ENCODE data around the gene SERPINA5. TPM values are rescaled to one million over a fixed set of nuclear protein-coding genes. Genes with fewer than 3 reads are reported as not detected.

SERPINA5 gene
- total RNA-seq, result 0.28 TPM

- ATAC-seq, result no peak
Observed at GRCh38 chr14:94581127-94581999, at the start of gene SERPINA5. TSS of gene SERPINA5 (plus strand) at chr14:94581426. CDS start at chr14:94587363, 5,937 bp downstream.

GRCh38 chr14:94532447-94532846 lies 48.8 kb upstream of the SERPINA5 start:
- no peak for ATAC-seq

- no peak for ATAC-seq
Observed at GRCh38 chr14:94535506-94535905, 45.7 kb upstream of the SERPINA5 start.

GRCh38 chr14:94536836-94537235 lies 44.4 kb upstream of the SERPINA5 start:
- peak; percentile 79 for ATAC-seq

- no peak for ATAC-seq
Observed at GRCh38 chr14:94538070-94538740, 43.0 kb upstream of the SERPINA5 start.

DNA sequence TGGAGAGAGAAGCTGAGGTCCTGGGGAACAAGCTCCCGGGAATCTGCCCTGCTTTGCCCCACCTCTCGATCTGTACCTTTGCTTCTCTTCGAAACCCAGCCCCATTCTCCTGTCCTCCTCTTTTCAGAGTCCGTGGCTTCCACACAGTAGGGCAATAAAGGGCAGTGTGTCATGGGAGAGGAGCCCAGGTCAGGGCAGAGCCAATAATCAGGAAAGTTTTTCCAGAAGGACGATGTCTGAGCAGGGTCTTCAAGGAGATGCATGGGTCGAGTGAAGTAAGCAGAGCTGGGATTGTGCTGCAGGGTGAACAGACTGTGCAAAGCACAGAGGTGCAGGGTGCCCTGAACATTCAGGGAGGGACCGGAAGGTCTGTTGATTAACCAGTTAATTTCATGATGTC lies 42.0 kb upstream of the SERPINA5 start:
- no peak for ATAC-seq

GRCh38 chr14:94540031-94540794 lies 41.0 kb upstream of the SERPINA5 start:
- ATAC-seq, result no peak

DNA sequence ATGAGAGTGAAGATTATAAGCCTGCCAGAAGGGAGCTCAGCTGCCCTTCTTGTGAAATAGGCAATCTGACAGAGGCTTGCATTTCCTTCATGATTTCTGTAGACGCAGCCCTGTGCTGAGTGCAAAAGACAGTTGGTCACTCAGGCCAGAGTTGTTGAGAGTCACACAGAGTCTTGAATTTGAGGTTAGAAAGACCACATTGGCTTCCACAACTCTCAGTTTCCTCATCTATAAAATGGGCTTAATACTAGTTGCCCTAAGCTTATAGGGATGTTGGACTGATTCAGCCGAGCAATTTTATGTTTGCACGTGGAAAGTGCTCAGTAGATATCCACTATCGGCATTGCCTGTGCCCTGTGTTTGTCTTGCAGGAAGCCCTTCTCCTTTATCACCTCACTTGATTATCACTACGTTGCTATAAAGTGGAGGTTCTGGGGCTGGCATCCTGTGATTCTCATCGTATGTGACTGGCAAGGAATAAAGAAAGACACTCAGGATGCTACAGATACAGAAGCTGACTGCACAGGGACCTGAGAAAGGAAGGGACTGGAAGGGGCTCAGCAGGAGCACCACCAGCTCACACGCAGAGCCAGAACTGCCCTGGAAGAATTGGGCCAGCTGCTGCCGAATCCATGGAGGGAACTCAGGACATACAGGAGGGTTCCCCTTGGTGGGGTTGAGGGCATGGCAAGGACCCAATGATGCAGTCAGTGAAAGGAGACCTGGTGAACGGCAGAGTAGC lies 39.8 kb upstream of the SERPINA5 start:
- no peak for ATAC-seq

- peak; percentile 51 for ATAC-seq
Observed at GRCh38 chr14:94542111-94542810, 39.0 kb upstream of the SERPINA5 start.

GRCh38 chr14:94542811-94543440 lies 38.3 kb upstream of the SERPINA5 start:
- peak; percentile 70 for ATAC-seq

GRCh38 chr14:94543449-94544124 lies 37.6 kb upstream of the SERPINA5 start:
- ATAC-seq, result peak; percentile 78

- no peak for ATAC-seq
Observed at GRCh38 chr14:94544726-94545125, 36.5 kb upstream of the SERPINA5 start.

DNA sequence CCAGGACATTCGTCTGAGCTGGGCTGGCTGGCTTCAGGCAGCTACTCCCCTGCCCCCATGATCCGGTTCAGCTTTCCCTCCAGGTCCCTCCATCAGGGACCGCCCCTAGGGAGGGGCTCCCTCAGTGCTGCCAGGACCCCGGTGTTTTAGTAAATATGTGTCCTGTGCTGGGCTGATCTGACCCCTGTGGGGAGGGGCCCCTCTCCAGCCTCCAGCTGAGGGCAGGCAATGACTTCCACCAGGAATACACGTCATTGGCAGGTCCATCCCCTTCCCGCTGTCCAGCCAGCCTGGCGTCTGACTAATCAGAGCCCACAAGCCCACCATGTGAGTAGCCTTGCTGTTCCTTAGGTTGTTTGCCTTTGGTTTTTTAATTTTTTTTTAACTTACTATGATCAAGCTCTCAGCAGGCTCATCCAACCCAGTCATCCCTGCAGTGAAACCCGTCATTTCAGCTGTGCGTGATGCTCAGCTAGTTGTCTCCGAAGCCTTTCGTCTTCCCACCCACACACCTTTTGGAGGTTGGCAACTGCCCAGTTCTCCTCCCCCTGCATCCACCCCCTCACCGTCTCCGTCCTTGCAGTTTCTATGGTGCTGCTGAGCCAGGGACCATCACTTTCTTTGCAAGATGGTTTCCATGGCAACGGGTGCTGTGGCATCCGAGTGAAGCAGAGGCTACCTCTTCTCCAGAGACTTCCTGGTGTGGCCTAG lies 35.9 kb upstream of the SERPINA5 start:
- ATAC-seq, result no peak

GRCh38 chr14:94547151-94547680 lies 34.0 kb upstream of the SERPINA5 start:
- ATAC-seq, result no peak

DNA sequence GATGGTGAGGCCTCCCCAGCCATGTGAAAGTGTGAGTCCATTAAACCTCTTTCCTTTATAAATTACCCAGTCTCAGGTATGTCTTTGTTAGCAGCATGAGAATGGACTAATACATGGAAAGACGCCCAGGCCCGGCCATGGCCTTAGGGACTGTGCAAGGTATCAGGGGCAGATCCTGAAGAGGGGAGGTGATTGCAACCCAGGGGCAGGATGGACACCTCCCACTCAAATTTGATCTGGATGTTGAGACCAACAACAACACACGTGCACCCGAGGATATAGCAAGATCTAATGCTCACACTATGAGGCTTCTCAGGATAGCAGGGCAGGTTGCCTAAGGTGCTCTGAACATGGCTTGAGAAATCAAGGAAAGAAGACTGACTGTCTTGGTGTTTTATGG lies 33.5 kb upstream of the SERPINA5 start:
- no peak for ATAC-seq

- no peak for ATAC-seq
Observed at GRCh38 chr14:94548131-94548998, 32.9 kb upstream of the SERPINA5 start.

DNA sequence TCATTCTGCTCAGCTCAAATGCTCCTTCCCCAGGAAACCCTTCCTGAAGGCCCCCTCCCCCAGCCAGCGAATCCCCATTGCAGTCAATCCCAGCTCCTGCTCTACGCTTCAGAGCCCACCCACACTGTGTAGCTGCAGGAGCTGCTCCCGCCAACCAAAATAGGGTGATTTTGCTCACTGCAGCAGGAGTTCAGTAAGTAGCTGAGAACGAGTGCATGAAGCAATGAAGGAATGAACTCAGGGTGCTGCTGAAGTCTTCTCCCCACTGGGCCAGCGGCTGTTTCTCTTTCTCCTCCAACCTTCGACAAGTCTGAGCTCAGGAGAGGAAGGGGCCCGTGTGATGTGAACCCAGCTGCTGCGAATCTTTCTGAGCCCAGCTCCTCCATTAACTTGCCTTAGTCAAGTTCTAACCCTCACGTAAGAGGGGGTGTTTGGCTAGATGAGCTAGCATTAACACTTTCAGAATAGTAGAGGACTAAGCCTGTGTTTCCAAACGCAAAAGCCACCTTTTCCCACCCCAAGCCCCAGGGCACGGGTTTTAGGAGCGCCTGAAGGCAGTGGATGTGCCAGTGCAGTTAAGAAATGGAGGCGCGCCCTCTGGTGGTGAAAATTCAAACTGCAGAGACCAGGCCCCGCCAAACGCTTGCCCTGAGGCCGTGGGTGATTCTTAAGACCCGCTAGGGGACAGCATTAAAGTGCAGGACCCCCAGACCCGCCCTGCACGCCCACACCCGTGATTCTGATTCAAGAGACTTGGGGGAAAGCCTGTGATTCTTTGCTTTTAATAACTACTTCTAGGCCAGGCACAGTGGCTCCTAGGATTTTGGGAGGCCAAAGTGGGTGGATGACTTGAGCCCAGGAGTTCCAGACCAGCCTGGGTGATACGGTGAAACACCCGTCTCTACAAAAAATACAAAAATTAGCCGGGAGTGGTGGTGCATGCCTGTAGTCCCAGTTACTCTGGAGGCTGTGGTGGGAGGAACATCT lies 31.9 kb upstream of the SERPINA5 start:
- ATAC-seq, result peak; percentile 50
